ENCODE results near the gene ALPK1. TPM values are rescaled to one million over a fixed set of nuclear protein-coding genes. Genes with fewer than 3 reads are reported as not detected.
"Not testable (repeated sequence)": the region's sequence is repeated elsewhere in the genome, so short reads cannot be mapped to it uniquely, and the experiment has no call there.

Gene ALPK1
- total RNA-seq, 2 donors from 2014 or later = 15.7 to 55.3 TPM

- Mint-ChIP-seq H3K27ac (peak overlapping the region; percentile 54), H3K4me3 (peak overlapping the region; percentile 93), H3K4me1 (peaks cover 58% of the 10 kb centered on the region), H3K36me3 (ENCODE audit: low read depth) (peaks cover 97% of the 10 kb centered on the region), H3K9me3 (no peaks in the 10 kb centered on the region), H3K27me3 (no peaks in the 10 kb centered on the region)
- ATAC-seq (replicated peaks) = peak; percentile 3
Measured at GRCh38 chr4:112279025-112279881, 17.9 kb upstream of the ALPK1 start.

- peak; percentile 35 for ATAC-seq (replicated peaks)
- H3K4me1 Mint-ChIP-seq = peaks cover 55% of the 10 kb centered on the region
- H3K9me3 Mint-ChIP-seq = no peaks in the 10 kb centered on the region
- peak overlapping the region; percentile 93 for H3K4me3 Mint-ChIP-seq
- peaks cover 100% of the 10 kb centered on the region for H3K36me3 Mint-ChIP-seq (ENCODE audit: low read depth)
- no peaks in the 10 kb centered on the region for H3K27me3 Mint-ChIP-seq
- H3K27ac Mint-ChIP-seq = peak overlapping the region; percentile 54
Measured at GRCh38 chr4:112279882-112280315, 17.3 kb upstream of the ALPK1 start.

- no peaks in the 10 kb centered on the region for H3K27me3 Mint-ChIP-seq
- H3K36me3 Mint-ChIP-seq (ENCODE audit: low read depth) = peaks cover 100% of the 10 kb centered on the region
- no peaks in the 10 kb centered on the region for H3K9me3 Mint-ChIP-seq
- H3K4me3 Mint-ChIP-seq = peak overlapping the region; percentile 93
- H3K4me1 Mint-ChIP-seq = peaks cover 51% of the 10 kb centered on the region
- no peak for ATAC-seq (replicated peaks)
- peak overlapping the region; percentile 54 for H3K27ac Mint-ChIP-seq
Measured at GRCh38 chr4:112280386-112281056, 16.6 kb upstream of the ALPK1 start.

GRCh38 chr4:112281895-112282398, 15.2 kb upstream of the ALPK1 start:
- Mint-ChIP-seq H3K27ac (peak overlapping the region; percentile 86), H3K36me3 (ENCODE audit: low read depth) (peaks cover 99% of the 10 kb centered on the region), H3K4me3 (peak overlapping the region; percentile 93), H3K4me1 (peaks cover 42% of the 10 kb centered on the region)
- not testable (repeated sequence) for ATAC-seq (replicated peaks); H3K27me3 Mint-ChIP-seq; H3K9me3 Mint-ChIP-seq

GRCh38 chr4:112282860-112283667, 14.1 kb upstream of the ALPK1 start:
- Mint-ChIP-seq H3K4me3 (peak overlapping the region; percentile 93), H3K4me1 (peaks cover 39% of the 10 kb centered on the region), H3K27me3 (no peaks in the 10 kb centered on the region), H3K36me3 (ENCODE audit: low read depth) (peaks cover 98% of the 10 kb centered on the region), H3K27ac (peak overlapping the region; percentile 86), H3K9me3 (no peaks in the 10 kb centered on the region)
- no peak for ATAC-seq (replicated peaks)

GRCh38 chr4:112284166-112284565, 13.0 kb upstream of the ALPK1 start:
- peak overlapping the region; percentile 96 for H3K27ac Mint-ChIP-seq
- no peaks in the 10 kb centered on the region for H3K9me3 Mint-ChIP-seq
- ATAC-seq (replicated peaks) = no peak
- H3K36me3 Mint-ChIP-seq (ENCODE audit: low read depth) = peaks cover 92% of the 10 kb centered on the region
- peak overlapping the region; percentile 93 for H3K4me3 Mint-ChIP-seq
- H3K4me1 Mint-ChIP-seq = peaks cover 31% of the 10 kb centered on the region
- H3K27me3 Mint-ChIP-seq = no peaks in the 10 kb centered on the region

GRCh38 chr4:112284662-112285411, 12.3 kb upstream of the ALPK1 start:
- Mint-ChIP-seq H3K4me3 (peak overlapping the region; percentile 93), H3K27ac (peak overlapping the region; percentile 96), H3K36me3 (ENCODE audit: low read depth) (peaks cover 85% of the 10 kb centered on the region), H3K27me3 (no peaks in the 10 kb centered on the region), H3K9me3 (no peaks in the 10 kb centered on the region), H3K4me1 (peaks cover 38% of the 10 kb centered on the region)
- no peak for ATAC-seq (replicated peaks)

GRCh38 chr4:112287258-112287989, 9.7 kb upstream of the ALPK1 start:
- peak; percentile 25 for ATAC-seq (replicated peaks)
- peaks cover 59% of the 10 kb centered on the region for H3K36me3 Mint-ChIP-seq (ENCODE audit: low read depth)
- peak overlapping the region; percentile 96 for H3K27ac Mint-ChIP-seq
- no peaks in the 10 kb centered on the region for H3K27me3 Mint-ChIP-seq
- H3K9me3 Mint-ChIP-seq = no peaks in the 10 kb centered on the region
- peaks cover 32% of the 10 kb centered on the region for H3K4me1 Mint-ChIP-seq
- peak overlapping the region; percentile 93 for H3K4me3 Mint-ChIP-seq

GRCh38 chr4:112288455-112288854, 8.7 kb upstream of the ALPK1 start:
- ATAC-seq (replicated peaks) = peak; percentile 35
- H3K4me1 Mint-ChIP-seq = peaks cover 28% of the 10 kb centered on the region
- peak overlapping the region; percentile 96 for H3K27ac Mint-ChIP-seq
- peak overlapping the region; percentile 93 for H3K4me3 Mint-ChIP-seq
- H3K27me3 Mint-ChIP-seq = no peaks in the 10 kb centered on the region
- H3K36me3 Mint-ChIP-seq (ENCODE audit: low read depth) = peaks cover 49% of the 10 kb centered on the region
- H3K9me3 Mint-ChIP-seq = no peaks in the 10 kb centered on the region

GRCh38 chr4:112289407-112290253, 7.5 kb upstream of the ALPK1 start:
- Mint-ChIP-seq H3K27me3 (no peaks in the 10 kb centered on the region), H3K9me3 (no peaks in the 10 kb centered on the region), H3K36me3 (ENCODE audit: low read depth) (peaks cover 37% of the 10 kb centered on the region), H3K4me3 (peak overlapping the region; percentile 93), H3K27ac (peak overlapping the region; percentile 96), H3K4me1 (peaks cover 28% of the 10 kb centered on the region)
- ATAC-seq (replicated peaks) = no peak

- peak; percentile 49 for ATAC-seq (replicated peaks)
- H3K4me3 Mint-ChIP-seq = peak overlapping the region; percentile 93
- peaks cover 30% of the 10 kb centered on the region for H3K36me3 Mint-ChIP-seq (ENCODE audit: low read depth)
- no peaks in the 10 kb centered on the region for H3K27me3 Mint-ChIP-seq
- peaks cover 28% of the 10 kb centered on the region for H3K4me1 Mint-ChIP-seq
- peak overlapping the region; percentile 96 for H3K27ac Mint-ChIP-seq
- H3K9me3 Mint-ChIP-seq = no peaks in the 10 kb centered on the region
Measured at GRCh38 chr4:112290341-112290740, 6.8 kb upstream of the ALPK1 start.

- H3K9me3 Mint-ChIP-seq = no peaks in the 10 kb centered on the region
- ATAC-seq (replicated peaks) = no peak
- H3K4me1 Mint-ChIP-seq = peaks cover 8% of the 10 kb centered on the region
- no peak overlapping the region for H3K4me3 Mint-ChIP-seq
- H3K27me3 Mint-ChIP-seq = no peaks in the 10 kb centered on the region
- no peaks in the 10 kb centered on the region for H3K36me3 Mint-ChIP-seq (ENCODE audit: low read depth)
- no peak overlapping the region for H3K27ac Mint-ChIP-seq
Measured at GRCh38 chr4:112299721-112300120, 2.6 kb downstream of the ALPK1 start.

All from activated T-helper 17 cell treated with anti-CD3 and anti-CD28 coated beads, Interleukin-2, amount 50 U/mL, for 72 hours (primary cell).